Natural killer cell (primary cell): Measurements from ENCODE around the gene BTBD9. TPM values are rescaled to one million over a fixed set of nuclear protein-coding genes. Genes with fewer than 3 reads are reported as not detected.

Source experiments
- ATAC-seq, 3 donors: fragments of 150-1000 bp in 2 of 3; fragments of 200-7000 bp in 1 of 3; cut with Tn5 transposase; 1 replicate in 1 of 3; 2 replicates in 2 of 3; pipeline ENCODE4 v1.10.0; 2021; ENCODE audit warnings: mild to moderate bottlenecking in 2 of 3, moderate library complexity in 2 of 3
- DNase-seq, 2 donors: peaks; one replicate each; pipeline versions ENCODE4 v3.0.0 to v3.0.0-alpha.2; 2013 to 2021; ENCODE audit warnings: mixed read lengths in 1 of 2
- H3K27ac ChIP-seq: one replicate; pipeline ENCODE4 v1.5.1; 2013; ENCODE audit warnings: mild to moderate bottlenecking, low read length
- H3K27me3 ChIP-seq: one replicate; pipeline ENCODE4 v1.6.1; 2013; ENCODE audit warnings: low read length; ENCODE audit not compliant: control insufficient read depth, insufficient read depth
- H3K36me3 ChIP-seq: one replicate; pipeline ENCODE4 v1.6.1; 2013; ENCODE audit warnings: low read length; ENCODE audit not compliant: control insufficient read depth, insufficient read depth
- H3K4me1 ChIP-seq: one replicate; pipeline ENCODE4 v1.6.1; 2013; ENCODE audit warnings: low read length; ENCODE audit not compliant: control insufficient read depth, insufficient read depth
- H3K4me3 ChIP-seq: one replicate; pipeline ENCODE4 v1.5.1; 2013; ENCODE audit warnings: low read length
- H3K9me3 ChIP-seq: one replicate; pipeline ENCODE4 v1.6.1; 2013; ENCODE audit warnings: low read length; ENCODE audit not compliant: control insufficient read depth, insufficient read depth
- H3K27ac Mint-ChIP-seq, 2 donors: one replicate each; pipeline ENCODE4 v1.8.0; 2022; ENCODE audit warnings: mild to moderate bottlenecking in 2 of 2, mixed read lengths in 2 of 2, moderate library complexity in 1 of 2
- H3K27me3 Mint-ChIP-seq, 2 donors: one replicate each; pipeline ENCODE4 v1.8.0; 2022; ENCODE audit warnings: low read depth in 2 of 2, mixed read lengths in 2 of 2
- H3K36me3 Mint-ChIP-seq: one replicate; pipeline ENCODE4 v1.8.0; 2022; ENCODE audit warnings: mixed read lengths
- H3K4me1 Mint-ChIP-seq, 2 donors: one replicate each; pipeline ENCODE4 v1.8.0; 2022; ENCODE audit warnings: mixed read lengths in 2 of 2
- H3K4me3 Mint-ChIP-seq: one replicate; pipeline ENCODE4 v1.8.0; 2022; ENCODE audit warnings: mild to moderate bottlenecking, moderate library complexity, mixed read lengths
- H3K9me3 Mint-ChIP-seq, 2 donors: one replicate each; pipeline ENCODE4 v1.8.0; 2022; ENCODE audit warnings: mixed read lengths in 2 of 2
- WGBS: methylation state at CpG from one replicate; pipeline ENCODE4 v1.1.7; 2013; ENCODE audit warnings: missing lambda C conversion rate; ENCODE audit not compliant: insufficient coverage; 5-methylcytosine and 5-hydroxymethylcytosine counted together
- intact Hi-C: fragments of 100-400 bp; cut with micrococcal nuclease; formaldehyde crosslinking; loops from one replicate; pipeline ENCODE4 v1.14.2; 2022
- total RNA-seq, 4 donors: library from RNA; stranded (reverse); fragments of 120-200 nt in 1 of 4; gene quantifications; one replicate each; pipeline versions ENCODE4 v1.2.3 to v1.2.4, GENCODE V29; 2013 to 2022
- TF ChIP-seq, protein P1 (sequence below): fragments of 200-600 bp; IDR thresholded peaks from one replicate; pipeline ENCODE4 v1.8.0; 2022; ENCODE audit warnings: antibody characterized with exemption

The BTBD9 gene
- total RNA-seq, 3 donors from 2014 or later (not counting 1 experiment from before 2014, with no cell fraction given): 51.6 to 70.3 (median 54.3) TPM

GRCh38 chr6:38499529-38500096, 140.1 kb downstream of the BTBD9 start:
- DNase-seq (no peak), ATAC-seq (no peak)
- Mint-ChIP-seq H3K27ac (no peak overlapping the region), H3K36me3 (no peaks in the 10 kb centered on the region), H3K9me3 (no peaks in the 10 kb centered on the region), H3K27me3 (no peaks in the 10 kb centered on the region), H3K4me3 (no peak overlapping the region), H3K4me1 (peaks cover 22 to 26% of the 10 kb centered on the region in 2 donors)
- Histone ChIP-seq H3K27ac (no peak overlapping the region), H3K36me3 (no peaks in the 10 kb centered on the region), H3K4me3 (no peak overlapping the region), H3K27me3 (no peaks in the 10 kb centered on the region), H3K9me3 (no peaks in the 10 kb centered on the region), H3K4me1 (peaks cover 11% of the 10 kb centered on the region)
- 94% methylated on average over 5 of the region's 5 CpGs for WGBS
- TF ChIP-seq, protein P1, sequence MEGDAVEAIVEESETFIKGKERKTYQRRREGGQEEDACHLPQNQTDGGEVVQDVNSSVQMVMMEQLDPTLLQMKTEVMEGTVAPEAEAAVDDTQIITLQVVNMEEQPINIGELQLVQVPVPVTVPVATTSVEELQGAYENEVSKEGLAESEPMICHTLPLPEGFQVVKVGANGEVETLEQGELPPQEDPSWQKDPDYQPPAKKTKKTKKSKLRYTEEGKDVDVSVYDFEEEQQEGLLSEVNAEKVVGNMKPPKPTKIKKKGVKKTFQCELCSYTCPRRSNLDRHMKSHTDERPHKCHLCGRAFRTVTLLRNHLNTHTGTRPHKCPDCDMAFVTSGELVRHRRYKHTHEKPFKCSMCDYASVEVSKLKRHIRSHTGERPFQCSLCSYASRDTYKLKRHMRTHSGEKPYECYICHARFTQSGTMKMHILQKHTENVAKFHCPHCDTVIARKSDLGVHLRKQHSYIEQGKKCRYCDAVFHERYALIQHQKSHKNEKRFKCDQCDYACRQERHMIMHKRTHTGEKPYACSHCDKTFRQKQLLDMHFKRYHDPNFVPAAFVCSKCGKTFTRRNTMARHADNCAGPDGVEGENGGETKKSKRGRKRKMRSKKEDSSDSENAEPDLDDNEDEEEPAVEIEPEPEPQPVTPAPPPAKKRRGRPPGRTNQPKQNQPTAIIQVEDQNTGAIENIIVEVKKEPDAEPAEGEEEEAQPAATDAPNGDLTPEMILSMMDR: no peak
- intact Hi-C loops: loop anchor here (10.0 kb wide), 1 partner anchor 475 kb away; no protein-coding TSS in a partner anchor

GRCh38 chr6:38498805-38499445, 140.8 kb downstream of the BTBD9 start:
- Mint-ChIP-seq H3K27ac (no peak overlapping the region), H3K9me3 (no peaks in the 10 kb centered on the region), H3K4me3 (no peak overlapping the region), H3K4me1 (peaks cover 22 to 26% of the 10 kb centered on the region in 2 donors), H3K27me3 (no peaks in the 10 kb centered on the region), H3K36me3 (no peaks in the 10 kb centered on the region)
- DNase-seq (no peak), ATAC-seq (no peak)
- H3K4me3 ChIP-seq: no peak overlapping the region
- H3K27ac ChIP-seq: no peak overlapping the region
- H3K4me1 ChIP-seq: peaks cover 11% of the 10 kb centered on the region
- no peaks in the 10 kb centered on the region for H3K9me3 ChIP-seq
- no peaks in the 10 kb centered on the region for H3K27me3 ChIP-seq
- intact Hi-C loops: loop anchor here (10.0 kb wide), 1 partner anchor 474 kb away; no protein-coding TSS in a partner anchor
- no peaks in the 10 kb centered on the region for H3K36me3 ChIP-seq
- TF ChIP-seq, protein P1: no peak
- 99% methylated on average over 4 of the region's 5 CpGs for WGBS

DNA sequence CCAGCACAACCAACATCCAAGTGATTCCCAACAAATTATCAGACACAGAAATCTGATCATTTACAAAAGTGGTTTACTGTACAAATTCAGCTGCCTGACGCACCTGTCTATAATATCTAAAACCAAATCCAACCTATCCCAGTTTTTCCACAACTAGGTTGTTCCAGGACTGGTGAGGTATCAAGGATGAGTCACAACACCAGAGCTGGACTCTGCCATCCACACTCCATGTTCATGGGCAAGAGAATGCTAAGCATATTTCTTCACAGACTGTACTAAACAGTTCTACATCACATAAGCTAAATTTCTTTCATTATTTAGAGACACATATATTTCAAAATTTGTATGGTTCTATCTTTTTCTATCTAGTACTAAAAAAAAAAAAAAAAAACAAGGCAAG, 141.6 kb downstream of the BTBD9 start:
- no peaks in the 10 kb centered on the region for H3K9me3 Mint-ChIP-seq
- no peak overlapping the region for H3K4me3 Mint-ChIP-seq
- H3K27me3 ChIP-seq: no peaks in the 10 kb centered on the region
- 100% methylated on average over 1 of the region's 1 CpG for WGBS
- intact Hi-C loops: loop anchor here (10.0 kb wide), 1 partner anchor 473 kb away; no protein-coding TSS in a partner anchor
- H3K9me3 ChIP-seq: no peaks in the 10 kb centered on the region
- H3K27ac Mint-ChIP-seq: no peak overlapping the region
- no peak overlapping the region for H3K4me3 ChIP-seq
- peaks cover 22 to 26% of the 10 kb centered on the region in 2 donors for H3K4me1 Mint-ChIP-seq
- H3K27ac ChIP-seq: no peak overlapping the region
- peaks cover 11% of the 10 kb centered on the region for H3K4me1 ChIP-seq
- H3K36me3 ChIP-seq: no peaks in the 10 kb centered on the region
- ATAC-seq (no peak), DNase-seq (no peak)
- H3K27me3 Mint-ChIP-seq: no peaks in the 10 kb centered on the region
- no peaks in the 10 kb centered on the region for H3K36me3 Mint-ChIP-seq
- TF ChIP-seq, protein P1: no peak
